Stimulated activated CD8-positive, alpha-beta memory T cell treated with anti-CD3 and anti-CD28 coated beads, Interleukin-12 subunit alpha, Interleukin-12 subunit beta, amount 100 ng/mL, for 24 hours (primary cell): Measurements from ENCODE around the gene GPR84.

ENCODE experiments used
- DNase-seq: peaks from one replicate; pipeline ENCODE4 v3.0.0-alpha.2; 2020; ENCODE audit errors: extremely low read depth

The GPR84 gene

DNA sequence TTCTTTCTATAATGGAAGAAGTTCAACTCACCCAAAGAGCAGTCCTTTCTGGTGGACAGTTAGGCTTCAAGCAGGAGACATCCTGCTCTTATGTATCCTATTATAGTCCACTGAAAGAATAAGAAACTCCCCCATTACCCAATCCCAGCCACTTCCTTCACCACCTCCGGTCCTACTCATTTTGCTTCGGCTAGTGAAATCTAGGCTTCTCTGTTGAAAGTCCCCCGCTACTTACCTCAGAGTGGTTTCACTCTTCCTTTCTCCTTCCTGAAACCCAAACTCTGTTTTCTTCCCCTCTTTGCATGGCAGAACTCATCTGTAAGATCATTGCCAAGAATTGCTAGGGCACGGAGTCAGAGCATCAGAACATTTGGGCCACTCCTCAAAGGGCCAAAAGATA is at the start of gene GPR84:
Gene GPR84 (minus strand): TSS at position 74 of the 400 bp plus-strand sequence. CDS start 635 bp downstream, outside the sequence.
- DNase-seq, result no peak

DNA sequence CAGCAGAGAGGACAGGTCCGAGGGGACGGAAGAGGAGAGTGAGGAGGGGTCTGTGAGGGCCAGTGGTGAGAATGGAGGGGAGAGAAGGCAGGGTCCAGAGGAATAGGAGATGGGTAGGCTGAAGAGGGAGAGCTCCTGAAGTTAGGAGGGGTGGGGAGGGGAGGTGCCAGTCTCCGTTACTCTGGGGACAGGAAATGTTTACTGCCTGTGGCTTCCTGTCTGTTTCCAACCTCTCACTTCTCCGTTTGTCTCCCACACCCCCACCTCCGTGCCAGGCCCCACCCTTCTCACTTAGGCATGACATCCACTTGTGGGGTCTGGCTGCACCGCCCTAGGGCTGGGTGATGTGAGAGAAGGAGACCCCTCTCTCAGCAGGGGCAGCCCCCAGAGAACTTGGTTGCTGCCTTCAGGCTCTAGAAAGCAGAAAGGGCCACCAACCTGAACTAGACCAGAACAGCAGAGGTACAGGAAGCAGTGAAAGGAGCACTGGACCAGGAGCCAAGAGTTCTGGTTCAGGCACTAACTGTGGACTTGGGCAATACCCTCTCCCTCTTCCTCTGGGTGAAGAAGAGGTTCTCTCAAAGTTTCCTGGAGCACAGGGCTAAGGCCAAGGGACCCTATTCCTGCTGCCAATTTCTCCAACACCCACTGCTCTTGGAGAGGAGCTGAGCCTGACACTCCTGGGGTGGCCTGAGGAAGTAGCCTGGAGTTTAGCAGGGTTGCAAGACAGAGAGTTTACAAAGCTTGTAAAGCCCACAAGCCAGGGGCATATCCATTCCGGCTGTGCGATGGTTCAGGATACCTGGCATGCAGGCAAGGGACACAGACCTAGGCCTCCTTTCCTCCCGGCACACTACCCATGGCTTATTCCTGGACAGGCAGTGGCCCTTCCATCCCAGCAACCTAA is 49.3 kb upstream of the GPR84 start:
- peak; percentile 39 for DNase-seq

DNA sequence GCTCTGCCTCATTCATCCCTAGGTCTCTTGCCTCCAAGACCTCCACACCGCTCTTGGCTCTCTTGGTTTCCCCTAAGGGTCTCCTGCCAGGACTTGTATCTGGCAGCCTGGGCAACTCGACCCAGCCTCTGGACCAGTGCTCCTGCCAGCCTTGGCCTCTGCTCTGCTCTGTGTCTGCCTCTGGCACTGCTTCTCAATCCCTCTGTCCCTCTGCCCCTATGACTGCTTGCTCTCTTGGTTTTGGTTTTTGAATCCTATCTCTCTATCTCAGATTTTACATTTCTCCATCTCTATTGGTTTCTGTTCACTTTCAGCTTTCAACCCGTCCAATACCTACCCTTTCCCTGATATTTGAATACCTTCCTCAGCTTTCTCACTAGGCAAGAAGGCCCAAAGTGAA is 48.5 kb upstream of the GPR84 start:
- DNase-seq, result no peak

DNA sequence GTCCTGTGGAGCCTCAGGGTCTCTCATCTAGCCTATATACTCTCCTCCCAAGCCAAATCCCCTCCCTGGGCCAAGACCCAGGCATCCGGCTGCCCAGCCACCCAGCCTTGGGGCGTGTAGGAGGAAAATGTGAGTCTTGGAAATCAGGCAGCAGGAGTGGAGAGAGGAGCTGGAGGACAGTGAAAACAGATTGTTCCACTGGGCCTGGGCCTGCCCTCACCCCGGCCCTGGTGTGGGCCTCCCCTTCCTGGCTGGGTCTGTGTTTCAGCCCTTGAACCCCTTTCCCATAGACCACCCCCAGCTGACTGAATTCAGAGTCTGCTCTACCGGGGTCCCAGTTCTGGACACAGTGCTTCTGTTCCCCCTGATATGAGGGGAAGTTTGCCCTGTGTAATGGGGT is 48.1 kb upstream of the GPR84 start:
- DNase-seq, result no peak

DNA sequence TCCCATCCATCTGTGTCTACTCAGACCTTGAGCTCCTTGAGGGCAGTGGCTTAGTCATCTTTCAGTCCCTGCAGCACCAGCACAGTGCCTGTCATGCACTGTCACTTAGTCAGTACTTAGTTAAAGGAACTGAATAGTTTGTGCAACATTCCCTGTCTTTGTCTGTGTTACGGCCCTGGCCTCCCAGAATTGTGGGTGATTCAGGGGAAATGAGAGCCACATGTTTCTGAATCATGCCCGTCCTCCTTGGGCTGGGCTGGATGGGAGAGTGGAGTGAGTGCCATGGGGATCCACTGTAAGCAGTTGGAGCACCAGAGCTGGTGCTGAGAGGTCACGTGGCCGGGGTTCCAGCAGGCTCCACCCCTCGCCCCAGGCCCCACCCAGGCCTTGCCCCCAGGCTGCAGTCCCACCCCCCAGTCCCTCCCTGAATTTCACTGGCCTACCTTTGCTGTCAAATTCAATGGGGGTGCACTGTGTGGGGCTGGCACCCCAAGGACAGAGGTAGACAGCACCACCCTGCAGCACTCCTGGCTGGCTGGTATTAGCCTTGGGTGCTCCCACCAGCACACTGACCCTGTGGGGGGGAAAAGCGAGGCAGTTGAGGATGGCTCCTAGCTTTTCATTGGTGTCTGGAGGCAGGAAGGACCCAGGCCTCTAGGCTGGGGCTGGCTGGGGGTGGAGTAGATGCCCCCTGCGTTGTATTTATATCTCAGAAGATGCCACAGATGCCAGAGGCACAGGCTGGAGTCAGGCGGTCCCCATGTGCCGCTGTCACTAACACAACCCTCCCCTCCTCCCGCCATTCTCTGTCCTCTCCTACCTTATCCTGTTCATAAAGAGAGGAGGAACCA is 47.3 kb upstream of the GPR84 start:
- DNase-seq, result no peak

DNA sequence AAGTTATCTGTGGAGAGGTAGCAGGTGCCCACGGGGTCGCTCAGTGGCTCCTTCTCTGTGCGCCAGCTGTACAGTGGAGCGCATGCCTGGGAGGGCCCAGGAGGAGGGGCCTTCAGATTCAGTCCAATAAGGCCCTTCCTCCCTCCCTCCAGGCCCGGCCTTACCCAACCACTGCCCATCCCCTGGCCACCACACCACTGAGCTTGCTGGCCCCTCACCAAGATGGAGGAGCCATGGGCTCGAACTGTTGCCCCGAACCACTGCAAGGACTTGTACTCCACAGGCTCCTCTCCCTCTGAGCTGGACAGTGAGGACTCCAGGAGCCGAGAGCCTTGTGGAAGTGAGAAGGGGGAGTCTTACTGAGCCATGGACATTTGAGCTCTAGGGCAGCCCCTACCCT is 45.0 kb upstream of the GPR84 start:
- DNase-seq, result no peak

DNA sequence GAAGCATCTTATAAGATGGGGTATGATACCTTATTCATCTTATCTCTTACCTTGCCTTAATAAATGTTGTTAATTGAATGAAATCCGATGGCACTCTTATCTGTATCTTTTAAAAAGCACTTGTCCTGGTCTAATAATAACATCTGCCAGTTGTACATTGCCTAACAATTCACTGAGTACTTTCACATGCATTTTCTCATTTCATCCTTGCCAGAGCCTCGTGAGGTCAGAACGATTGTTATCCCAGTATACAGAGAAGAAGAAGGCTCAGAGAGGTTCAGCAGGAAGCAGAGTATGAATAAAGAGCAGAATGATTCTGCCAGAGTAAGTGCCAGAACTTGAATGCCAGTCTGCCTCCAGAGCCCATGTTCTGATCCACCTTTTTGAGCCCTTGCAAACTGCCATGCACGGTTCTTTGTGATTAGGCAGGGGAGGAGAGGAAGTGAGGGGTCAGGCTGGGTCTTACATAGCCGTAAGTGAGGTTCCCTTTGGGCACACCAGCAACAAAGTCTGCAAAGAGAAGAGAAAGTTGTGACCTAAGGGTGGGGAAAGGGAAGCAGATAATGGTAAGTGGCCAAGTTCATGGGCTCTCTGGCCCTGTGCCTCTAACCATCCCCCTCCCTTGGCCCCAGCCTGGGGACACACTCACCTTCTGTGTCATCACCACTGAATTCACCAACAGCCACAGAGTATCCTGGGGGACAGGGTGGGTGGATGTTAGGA is 43.1 kb upstream of the GPR84 start:
- no peak for DNase-seq

DNA sequence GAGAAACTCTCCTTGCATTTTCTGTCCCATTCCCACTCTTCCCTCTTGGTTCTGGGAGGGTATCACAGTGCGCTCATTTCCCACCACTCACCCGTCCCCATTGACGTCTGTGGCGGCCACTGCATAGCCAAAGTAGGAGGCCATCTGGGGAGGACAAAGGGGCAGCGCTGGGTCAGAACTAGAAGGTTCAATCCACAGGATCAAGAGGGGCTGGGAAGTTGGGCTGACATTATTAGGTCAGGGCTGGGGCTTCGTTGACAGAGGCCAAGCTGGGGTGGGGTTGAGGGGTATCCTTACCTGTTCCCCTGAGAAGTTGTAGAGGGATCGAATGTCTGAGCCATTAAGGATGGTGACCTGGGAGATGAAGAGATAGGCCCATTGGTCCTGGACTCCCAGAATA is 41.3 kb upstream of the GPR84 start:
- no peak for DNase-seq

DNA sequence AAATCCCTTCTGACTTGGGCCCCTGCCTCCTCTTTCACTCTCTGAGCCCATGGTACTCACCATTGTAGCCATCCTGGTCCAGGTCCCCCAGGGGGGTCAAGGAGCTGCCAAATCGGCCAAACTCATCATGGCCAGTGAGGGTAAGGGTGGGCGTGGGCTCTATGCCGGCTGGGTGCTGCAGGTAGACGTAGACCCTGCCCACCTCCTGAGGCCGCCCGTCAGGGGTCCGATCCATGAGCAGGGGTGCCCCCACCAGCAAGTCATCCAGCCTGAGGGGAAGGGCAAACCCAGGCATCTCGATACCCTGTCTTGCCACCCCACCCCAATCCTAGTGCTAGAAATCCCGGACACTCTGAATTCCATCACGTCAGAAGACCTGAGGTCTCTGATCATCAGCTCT is 40.8 kb upstream of the GPR84 start:
- no peak for DNase-seq

DNA sequence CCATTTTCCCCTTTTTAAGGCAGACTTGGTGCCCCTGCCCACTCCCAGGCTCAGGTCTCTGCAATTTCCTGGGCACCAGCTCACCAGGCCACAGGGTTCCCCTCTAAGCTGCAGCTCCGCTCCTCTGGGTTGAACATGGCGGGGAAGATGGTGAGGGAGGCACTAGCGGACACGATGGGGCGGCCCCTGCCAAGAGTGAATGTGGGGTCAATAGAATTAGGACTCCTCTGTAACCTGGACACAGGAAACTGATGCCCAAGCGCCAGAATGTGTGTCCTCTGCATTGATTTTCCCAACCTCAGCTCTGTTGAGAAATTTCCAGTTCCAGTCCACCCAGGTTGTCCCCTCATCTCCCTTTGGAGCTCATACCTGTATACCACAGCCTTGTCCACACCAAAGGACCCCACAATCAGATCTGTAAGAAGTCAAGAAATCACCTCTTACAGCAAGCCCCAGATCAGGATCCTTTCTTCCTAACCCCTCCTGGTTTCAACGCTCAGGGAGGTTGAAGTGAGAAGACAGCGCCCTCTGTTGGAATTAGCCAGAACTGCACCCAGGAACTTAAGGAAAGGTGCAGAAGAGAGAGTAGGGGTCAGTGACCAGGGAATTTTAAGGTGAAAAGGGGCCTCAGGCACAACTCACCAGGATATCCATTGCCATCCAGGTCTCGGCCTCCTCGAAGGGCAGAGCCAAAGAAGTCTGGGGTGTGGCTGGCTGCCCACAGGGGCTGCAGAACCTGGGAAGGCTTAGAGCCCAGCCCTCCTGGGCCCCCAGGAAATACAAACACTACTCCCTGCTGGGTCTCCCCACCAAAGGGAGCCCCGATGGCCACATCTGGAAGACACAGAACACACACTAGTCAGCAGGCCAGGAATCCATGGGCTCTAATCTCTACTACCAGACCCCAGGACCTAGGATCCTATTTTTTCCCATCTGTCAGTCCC is 40.0 kb upstream of the GPR84 start:
- DNase-seq, result no peak

DNA sequence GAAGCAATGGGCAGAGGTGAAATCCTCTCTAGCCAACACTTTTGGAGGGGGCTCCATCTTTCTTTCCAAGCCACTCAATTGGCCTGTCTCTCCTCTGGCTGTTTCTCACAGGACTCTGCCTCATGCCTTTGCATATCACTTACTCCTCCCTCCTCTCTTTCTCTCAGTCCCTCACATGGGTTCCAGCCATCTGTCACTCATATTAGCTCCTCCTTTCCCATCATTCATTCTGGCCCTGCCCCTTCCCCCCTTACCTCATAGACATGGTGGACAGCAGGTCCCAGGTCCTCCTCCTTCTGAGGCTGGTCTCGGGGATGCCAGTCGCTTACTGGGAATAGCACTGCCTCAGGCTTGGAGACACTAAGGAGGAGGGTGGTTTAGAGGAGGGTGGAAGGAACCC is 36.8 kb upstream of the GPR84 start:
- DNase-seq, result no peak

DNA sequence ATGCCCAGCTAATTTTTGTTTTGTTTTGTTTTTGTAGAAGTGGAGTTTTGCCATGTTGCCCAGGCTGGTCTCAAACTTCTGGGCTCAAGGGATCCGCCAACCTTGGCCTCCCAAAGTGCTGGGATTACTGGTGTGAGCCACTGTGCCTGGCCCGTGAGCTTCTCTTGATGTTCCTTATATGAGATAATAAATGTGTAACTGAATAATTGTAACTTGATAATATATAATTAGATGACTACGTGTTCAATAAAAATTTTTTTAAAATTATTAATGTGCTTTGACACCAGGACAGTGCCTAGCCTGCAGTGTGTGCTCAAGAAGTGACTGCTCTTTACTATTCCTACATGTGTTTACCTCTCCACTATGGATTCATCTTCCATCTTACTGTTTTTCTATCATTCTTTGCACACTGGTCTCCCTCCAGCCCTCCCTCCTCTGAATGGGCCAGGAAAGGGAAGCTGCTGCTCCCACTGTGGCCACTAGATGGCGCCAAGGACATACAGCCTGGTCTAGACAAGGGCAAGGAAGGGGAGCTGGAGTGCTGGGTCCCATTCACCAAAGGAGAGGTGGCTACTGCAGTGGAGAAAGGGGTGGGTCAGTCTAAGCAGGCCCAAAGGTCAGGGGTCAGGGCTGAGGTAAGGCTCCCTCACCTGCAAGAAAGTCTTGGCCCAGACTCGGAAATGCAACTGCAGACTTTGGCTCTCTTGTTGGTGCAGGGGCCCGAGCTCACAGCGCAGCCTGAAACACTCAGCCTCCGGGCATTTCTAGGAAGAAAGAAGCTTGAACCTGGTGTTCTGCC is 34.9 kb upstream of the GPR84 start:
- peak; percentile 50 for DNase-seq

DNA sequence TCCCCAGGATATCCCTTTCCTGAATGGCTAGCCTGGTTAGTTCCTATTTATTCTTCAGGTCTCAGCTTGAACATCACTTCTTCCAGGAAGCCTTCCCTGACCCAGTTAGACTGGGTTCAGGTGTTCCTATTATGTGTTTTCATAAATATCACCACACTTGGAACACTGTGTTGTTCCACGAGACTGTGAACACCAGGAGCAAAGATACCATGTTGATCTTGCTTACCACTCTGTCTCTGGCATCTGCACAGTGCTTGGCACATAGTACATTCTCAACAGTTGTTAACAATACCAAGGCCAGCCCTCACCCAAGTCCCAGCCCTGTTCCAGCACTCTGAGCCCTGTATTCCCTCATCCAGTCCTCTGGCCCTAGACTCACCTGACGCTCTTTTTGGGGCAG is 33.9 kb upstream of the GPR84 start:
- no peak for DNase-seq

DNA sequence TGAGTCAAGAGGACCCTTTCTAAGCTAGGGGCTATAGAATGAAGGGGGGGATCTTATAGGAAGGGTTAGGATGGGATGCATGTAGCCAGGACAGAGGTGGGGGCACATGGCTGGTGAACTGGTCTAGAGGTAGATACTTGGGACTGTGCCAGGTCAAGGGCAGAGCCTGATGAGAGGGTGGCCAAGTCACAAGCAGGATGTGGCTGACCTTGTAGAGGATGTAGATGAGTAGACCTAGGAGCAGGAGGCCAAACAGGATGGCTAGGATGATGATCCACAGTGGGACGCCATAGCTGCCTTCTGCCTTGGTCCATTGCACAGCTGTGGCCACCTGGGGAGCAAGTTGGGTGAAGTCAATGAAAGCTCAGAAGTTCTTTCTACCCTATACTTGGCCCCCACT is 32.9 kb upstream of the GPR84 start:
- DNase-seq, result no peak

DNA sequence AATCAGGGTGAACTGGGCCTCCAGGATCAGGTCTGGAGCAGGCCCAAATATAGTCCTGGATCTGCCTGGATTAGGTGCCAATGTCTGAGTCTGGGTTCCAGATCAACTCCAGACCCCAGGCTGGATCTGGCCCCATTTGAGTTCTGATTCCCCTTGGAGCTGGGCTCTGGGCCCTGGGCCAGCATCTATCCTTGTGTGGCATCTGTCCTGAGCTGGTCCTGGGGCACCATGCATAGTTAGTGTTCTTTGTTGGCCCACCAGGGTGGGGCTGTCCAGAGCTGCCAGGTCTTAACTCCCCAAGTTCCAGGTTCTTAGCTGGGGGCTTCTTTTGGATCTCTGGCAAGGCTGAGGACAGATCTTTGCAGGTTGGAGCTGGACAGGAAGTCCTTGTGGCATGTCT is 31.3 kb upstream of the GPR84 start:
- DNase-seq, result no peak

DNA sequence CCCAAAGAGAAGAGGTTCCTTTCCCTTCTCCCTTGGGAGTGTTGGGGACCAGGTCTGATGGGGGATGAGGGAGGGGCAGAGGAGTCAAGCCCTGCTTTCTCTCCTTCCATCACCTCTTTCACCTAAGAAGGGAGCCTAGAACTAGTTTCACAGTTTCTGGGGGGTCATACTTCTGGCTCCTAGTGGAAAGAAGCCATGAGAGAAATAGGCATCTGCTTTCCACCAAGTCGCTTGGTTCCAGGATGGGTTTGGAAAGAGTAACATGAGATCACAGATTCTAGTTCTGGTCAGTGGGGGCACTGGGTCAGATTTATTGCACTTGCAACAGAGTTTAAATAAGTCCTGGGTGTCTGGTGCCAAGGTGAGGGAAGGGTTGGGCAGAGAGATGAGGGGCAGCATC is 30.7 kb upstream of the GPR84 start:
- no peak for DNase-seq

DNA sequence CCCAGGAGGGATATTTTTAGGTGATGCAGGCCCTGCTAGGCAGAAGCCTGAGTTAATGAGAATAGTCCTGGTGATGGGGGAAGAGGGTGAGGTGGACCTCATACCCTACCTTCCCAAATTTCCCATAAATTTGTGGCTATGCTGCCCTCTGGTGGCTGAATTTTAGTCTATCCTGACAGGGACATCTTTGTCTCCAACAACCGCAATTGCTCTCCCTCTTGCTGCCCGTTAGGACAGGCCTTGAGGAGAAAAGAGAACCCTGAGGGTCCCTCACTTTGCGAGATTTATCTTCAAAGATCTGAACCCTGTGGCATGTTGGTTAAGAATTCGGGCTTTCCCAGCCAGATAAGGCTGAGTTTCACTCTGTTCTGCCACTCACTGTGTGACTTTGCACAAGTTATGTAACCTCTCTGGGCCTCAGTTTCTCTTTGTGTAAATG is 30.0 kb upstream of the GPR84 start:
- DNase-seq, result no peak

DNA sequence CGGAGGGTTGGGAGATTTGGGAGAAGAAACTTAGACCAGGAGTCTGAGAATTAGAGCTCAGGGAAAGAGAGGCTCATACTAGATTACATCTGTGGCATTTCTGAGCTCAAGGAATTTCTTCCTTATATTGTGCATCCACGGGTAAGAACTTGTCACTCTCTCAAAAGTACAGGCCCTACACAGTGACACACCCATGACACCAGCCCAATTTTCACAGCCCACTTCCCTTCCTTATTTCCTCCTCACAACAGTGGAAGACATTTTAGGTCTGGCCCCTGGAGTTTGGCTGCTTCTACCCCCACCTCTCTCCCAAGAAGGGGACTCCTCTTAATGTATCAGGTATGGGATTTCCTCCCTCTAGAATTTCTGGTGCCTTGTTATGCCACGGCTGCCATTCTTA is 29.5 kb upstream of the GPR84 start:
- DNase-seq, result no peak

DNA sequence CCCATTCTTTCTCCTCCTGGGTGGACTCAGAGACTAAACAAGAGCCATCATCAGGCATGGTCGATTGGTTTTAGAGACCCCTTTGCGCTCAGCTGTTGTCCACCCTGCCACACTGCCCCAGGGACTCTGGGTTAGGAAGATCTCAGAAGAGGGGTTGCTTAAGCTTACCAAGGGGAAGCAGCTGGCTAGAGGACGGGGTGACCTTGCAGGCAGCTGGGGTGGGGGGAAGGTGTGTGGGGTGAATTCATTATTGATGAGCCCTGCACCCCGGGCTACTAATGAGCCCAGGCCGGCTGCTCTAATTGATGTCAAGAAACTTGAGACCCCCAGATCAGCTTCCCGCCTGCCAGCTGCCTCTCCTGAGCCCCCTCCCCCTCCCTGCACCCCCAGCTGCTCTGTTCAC is 28.9 kb upstream of the GPR84 start:
- DNase-seq, result no peak

DNA sequence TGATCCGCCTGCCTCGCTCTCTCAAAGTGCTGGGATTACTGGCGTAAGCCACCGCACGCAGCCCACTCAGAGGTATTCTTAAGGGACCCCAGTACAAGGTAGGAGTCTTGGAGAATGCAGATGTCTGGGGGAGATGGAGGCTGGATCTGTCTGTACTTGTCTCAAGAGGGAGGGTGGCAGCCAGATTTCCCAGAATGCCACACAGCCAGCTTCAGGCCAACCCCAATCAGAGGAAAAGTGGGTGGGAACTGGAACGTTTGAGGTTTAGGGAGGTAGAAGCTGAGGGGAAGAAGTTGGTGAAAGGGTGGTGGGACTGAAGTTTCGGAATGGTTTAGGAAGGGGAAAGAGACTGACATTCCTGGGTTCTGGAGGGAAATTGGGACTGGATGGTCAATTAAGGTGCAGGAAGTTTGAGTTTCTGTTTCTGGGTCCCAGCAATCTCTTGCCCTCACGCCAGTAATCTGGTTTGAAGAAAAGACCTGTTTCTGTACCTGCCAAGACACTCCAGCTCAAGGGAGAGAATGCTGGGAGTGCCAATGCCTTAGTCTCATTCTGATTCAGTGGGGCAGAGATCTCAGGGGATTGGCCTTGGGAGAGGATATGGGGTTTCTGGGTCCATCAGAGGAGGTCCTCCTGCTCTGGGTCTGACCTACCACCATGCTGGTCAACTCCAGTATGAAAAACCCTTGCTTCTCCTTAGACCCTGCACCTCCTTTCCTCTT is 28.4 kb upstream of the GPR84 start:
- DNase-seq, result no peak
